OCI-M1 (cell line): ENCODE data around the gene CCDC57.

Experiments used
- DNase-seq: peaks from one replicate; lab custom pipeline; 2025; lab: John Stamatoyannopoulos, UW

The CCDC57 gene

DNA sequence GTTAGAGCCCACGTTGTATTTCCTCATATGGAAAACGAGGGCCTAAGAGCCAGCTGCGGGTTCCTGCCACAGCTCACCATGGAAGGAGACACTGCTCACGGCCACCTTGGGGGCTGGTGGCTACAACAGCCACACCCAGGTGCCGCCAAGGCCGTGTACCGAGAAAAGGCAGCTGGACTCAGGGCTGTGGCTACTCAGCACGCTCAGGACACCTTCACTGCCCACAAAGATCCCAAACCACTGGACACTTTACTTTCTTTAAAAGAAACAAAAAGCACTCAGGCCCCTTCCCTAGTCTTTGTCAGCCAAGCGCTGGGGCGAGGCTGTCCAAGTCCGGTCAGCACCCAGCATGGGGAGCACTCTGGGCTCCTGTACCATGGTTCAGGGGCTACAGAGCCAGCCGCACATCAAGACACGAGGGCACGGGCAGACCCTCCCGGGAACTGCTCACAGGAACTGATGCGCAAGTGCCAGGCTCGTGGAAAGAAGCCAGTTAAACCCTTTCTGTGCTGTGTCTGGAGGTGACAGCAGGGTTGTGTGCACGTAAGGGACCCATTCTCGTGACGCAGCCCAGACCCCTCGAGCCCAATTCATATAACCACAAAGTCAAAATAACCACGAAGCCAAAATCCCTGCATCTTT is 34.7 kb upstream of the CCDC57 start:
- no peak for DNase-seq

- DNase-seq, result no peak
Observed at GRCh38 chr17:82246365-82247181, 33.9 kb upstream of the CCDC57 start.

GRCh38 chr17:82246040-82246364 is 33.4 kb upstream of the CCDC57 start:
- no peak for DNase-seq

- no peak for DNase-seq
Observed at GRCh38 chr17:82245134-82246039, 32.7 kb upstream of the CCDC57 start.

DNA sequence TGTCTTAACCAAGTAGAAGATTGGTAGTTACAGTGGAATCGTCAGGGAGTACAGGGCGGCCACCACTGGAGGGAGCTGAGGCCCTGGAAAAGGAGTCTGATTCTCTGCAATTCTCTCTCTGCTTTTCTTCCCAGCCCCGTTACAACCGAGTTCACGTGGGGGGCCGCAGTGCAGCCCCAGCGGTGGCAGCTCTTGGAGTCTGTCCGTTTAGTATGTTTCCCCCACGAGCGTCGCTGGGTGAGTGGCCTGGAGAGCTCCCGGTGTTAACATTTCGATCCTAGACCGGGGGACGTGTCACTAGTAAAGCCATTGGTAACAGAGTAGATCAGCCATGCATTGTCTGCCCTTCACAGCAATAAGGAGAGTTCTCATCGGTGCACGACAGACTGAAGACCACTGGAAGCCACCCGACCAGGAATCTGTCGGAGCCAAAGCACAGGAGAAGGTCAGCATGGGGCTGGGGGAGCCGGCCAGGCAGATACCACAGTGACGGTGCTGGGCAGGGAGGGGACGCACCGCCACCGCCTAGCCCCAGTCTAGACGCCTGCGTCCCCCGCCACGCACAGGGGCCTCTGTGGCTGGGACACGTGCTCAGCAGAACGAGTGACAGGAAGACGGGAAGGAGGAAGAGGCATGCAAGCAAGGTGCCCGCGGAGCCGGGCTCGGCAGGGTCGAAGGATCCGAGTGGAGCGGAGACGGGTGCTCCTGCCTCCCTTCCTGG is 31.9 kb upstream of the CCDC57 start:
- DNase-seq, result peak; percentile 21

- DNase-seq, result no peak
Observed at GRCh38 chr17:82243648-82244412, 31.2 kb upstream of the CCDC57 start.

DNA sequence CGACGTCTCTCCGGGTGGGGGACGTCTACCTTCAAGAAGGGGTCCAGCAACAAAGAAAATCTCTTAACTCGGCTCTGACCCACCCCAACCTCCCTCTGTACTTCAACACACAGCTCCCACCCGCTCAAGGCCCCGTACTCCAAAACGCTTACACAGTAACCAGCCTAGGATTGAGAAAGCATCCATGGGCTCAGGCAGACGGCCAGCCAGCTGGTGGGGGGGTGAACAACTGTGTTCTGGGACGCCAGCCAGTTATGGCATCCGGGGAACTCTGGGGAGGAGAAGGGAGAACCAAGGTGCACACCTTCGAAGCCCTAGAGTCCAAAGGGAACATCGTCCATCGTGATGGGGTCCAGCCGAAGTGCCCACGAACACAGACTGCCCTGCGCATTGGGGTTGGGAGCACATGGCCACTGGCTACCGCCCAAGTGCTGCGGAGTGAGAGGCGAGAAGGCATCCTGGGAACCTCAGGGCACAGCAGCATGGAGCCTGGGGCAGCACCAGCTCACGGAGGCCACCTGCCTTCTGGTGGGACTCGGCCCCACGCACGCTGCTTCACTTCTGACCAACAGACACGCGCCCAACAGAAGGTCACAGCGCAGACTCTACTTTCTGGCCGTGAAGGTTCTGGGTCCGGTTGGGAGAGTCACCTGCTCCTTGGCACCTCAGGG is 30.5 kb upstream of the CCDC57 start:
- no peak for DNase-seq

GRCh38 chr17:82242698-82242976 is 30.0 kb upstream of the CCDC57 start:
- DNase-seq, result no peak

- no peak for DNase-seq
Observed at GRCh38 chr17:82241926-82242697, 29.5 kb upstream of the CCDC57 start.

DNA sequence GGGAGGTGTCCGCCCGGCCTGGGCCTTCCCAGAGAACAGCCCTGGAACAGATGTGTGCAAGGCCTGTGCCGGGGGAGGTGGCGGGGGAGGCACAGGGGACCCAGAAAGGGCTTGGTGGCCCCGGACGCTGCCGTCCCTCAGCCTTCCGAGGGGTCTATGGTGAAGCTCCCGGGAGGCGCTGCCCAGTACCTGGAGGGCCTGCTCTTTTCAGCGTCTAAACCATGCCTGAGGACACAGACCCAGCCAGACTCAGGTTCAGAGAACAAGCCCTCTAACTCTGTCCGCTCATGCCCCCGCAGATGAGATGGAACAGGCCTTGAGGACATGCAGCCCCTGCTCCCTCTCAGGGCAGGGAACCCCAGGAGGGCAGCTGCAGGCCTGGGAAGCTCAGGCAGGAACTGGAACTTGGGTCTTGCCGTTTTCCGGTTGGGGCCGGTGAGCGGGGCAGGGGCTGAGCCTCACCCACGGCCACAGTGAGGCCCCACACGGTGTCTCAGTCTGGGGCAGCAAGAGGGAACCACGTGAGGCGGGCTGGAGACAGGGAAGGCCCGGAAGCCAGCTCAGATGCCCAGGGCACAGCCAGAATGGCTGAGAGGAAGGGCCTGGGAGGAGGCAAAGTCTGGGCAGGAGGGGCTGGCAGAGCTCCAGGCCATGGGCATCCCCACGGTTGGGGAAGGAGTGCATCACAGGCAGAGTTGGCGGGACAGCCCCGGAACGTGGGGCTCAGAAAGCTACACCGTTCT is 28.7 kb upstream of the CCDC57 start:
- peak; percentile 19 for DNase-seq

DNA sequence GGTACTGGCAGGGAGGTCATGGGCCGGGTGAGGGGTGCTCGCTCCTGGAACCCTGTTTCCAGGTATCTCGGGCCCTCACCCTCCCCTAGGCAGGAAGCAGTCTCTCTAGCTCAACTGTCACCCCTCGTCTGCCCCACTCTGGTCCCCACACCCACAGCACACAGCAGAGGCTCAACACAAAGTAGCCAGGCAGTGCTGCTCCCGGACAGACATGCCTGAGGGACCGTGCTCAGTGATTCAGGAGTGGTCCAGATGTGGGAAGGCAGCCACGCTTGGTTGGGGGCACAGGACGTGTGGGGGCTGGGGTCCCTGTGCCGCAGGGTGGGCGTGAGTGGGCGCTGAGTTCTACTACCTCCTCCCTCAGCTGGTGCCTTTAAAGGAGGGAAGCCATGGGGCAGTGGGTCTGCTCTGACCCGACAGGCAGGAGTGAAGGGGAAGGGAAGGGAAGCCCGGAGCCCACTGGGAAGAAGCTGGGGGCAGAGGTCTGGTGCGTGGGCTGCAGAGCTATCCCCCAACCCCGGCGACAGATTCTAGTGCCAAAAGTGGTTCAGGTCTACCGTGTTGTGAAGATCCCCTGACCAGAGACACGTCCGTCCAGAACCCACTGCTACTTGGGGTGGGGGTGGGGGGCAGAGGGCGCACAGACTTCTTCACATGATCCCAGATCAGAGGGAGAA is 28.0 kb upstream of the CCDC57 start:
- no peak for DNase-seq

GRCh38 chr17:82239926-82240505 is 27.4 kb upstream of the CCDC57 start:
- DNase-seq, result no peak

GRCh38 chr17:82239401-82239925 is 26.8 kb upstream of the CCDC57 start:
- no peak for DNase-seq

- DNase-seq, result no peak
Observed at GRCh38 chr17:82238472-82239201, 26.0 kb upstream of the CCDC57 start.

GRCh38 chr17:82237746-82238471 is 25.3 kb upstream of the CCDC57 start:
- no peak for DNase-seq

DNA sequence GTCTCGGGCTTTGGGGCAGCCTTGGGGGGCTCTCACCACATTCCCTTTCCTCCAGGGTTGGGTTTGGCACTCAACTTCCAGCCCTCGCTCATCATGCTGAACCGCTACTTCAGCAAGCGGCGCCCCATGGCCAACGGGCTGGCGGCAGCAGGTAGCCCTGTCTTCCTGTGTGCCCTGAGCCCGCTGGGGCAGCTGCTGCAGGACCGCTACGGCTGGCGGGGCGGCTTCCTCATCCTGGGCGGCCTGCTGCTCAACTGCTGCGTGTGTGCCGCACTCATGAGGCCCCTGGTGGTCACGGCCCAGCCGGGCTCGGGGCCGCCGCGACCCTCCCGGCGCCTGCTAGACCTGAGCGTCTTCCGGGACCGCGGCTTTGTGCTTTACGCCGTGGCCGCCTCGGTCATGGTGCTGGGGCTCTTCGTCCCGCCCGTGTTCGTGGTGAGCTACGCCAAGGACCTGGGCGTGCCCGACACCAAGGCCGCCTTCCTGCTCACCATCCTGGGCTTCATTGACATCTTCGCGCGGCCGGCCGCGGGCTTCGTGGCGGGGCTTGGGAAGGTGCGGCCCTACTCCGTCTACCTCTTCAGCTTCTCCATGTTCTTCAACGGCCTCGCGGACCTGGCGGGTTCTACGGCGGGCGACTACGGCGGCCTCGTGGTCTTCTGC is 24.6 kb upstream of the CCDC57 start:
- DNase-seq, result no peak
